ENCODE data around the gene NPR2.

NPR2 gene

GRCh38 chr9:35755071-35755470, 36.3 kb upstream of the NPR2 start:
- no peak for DNase-seq (ENCODE audit: low read depth)
- no peak for TF ChIP-seq CTCF (conservative IDR thresholded peaks at IDR 0.05; ENCODE audit: control insufficient read depth, insufficient read depth, low read depth, low read length)
- H3K4me3 ChIP-seq (ENCODE audit: control insufficient read depth, low read depth, low read length) = no peak overlapping the region

- peak; percentile 50 for TF ChIP-seq CTCF (conservative IDR thresholded peaks at IDR 0.05; ENCODE audit: control insufficient read depth, insufficient read depth, low read depth, low read length)
- peak; percentile 18 for DNase-seq (ENCODE audit: low read depth)
- H3K4me3 ChIP-seq (ENCODE audit: control insufficient read depth, low read depth, low read length) = peak overlapping the region; percentile 25
These were observed 34.8 kb upstream of the NPR2 start for GRCh38 chr9:35756275-35757225.

- H3K4me3 ChIP-seq (ENCODE audit: control insufficient read depth, low read depth, low read length) = no peak overlapping the region
- no peak for TF ChIP-seq CTCF (conservative IDR thresholded peaks at IDR 0.05; ENCODE audit: control insufficient read depth, insufficient read depth, low read depth, low read length)
- no peak for DNase-seq (ENCODE audit: low read depth)
These were observed 34.0 kb upstream of the NPR2 start for GRCh38 chr9:35757226-35757891.

GRCh38 chr9:35757892-35758275, 33.5 kb upstream of the NPR2 start:
- no peak for DNase-seq (ENCODE audit: low read depth)
- H3K4me3 ChIP-seq (ENCODE audit: control insufficient read depth, low read depth, low read length) = no peak overlapping the region
- no peak for TF ChIP-seq CTCF (conservative IDR thresholded peaks at IDR 0.05; ENCODE audit: control insufficient read depth, insufficient read depth, low read depth, low read length)

- peak; percentile 30 for DNase-seq (ENCODE audit: low read depth)
- no peak for TF ChIP-seq CTCF (conservative IDR thresholded peaks at IDR 0.05; ENCODE audit: control insufficient read depth, insufficient read depth, low read depth, low read length)
- no peak overlapping the region for H3K4me3 ChIP-seq (ENCODE audit: control insufficient read depth, low read depth, low read length)
These were observed 32.8 kb upstream of the NPR2 start for GRCh38 chr9:35758475-35759050.

- no peak overlapping the region for H3K4me3 ChIP-seq (ENCODE audit: control insufficient read depth, low read depth, low read length)
- TF ChIP-seq CTCF (conservative IDR thresholded peaks at IDR 0.05; ENCODE audit: control insufficient read depth, insufficient read depth, low read depth, low read length) = no peak
- no peak for DNase-seq (ENCODE audit: low read depth)
These were observed 31.6 kb upstream of the NPR2 start for GRCh38 chr9:35759795-35760194.
